Suprapubic skin (tissue), 4 donors: ENCODE results near the gene ABHD16A. TPM values are rescaled to one million over a fixed set of nuclear protein-coding genes. Genes with fewer than 3 reads are reported as not detected.

Experiments
- DNase-seq, 2 donors: peaks; one replicate each; pipeline ENCODE4 v3.0.0-alpha.2; 2019; ENCODE audit warnings: low spot score in 2 of 2
- H3K27ac ChIP-seq: fragments of 200-600 bp; sonication (generic); one replicate; pipeline ENCODE4 v1.5.1; 2019
- H3K27me3 ChIP-seq: fragments of 200-600 bp; sonication (generic); one replicate; pipeline ENCODE4 v1.5.1; 2019
- H3K36me3 ChIP-seq: fragments of 200-600 bp; sonication (generic); one replicate; pipeline ENCODE4 v1.5.1; 2019
- H3K4me1 ChIP-seq: fragments of 200-600 bp; sonication (generic); one replicate; pipeline ENCODE4 v1.5.1; 2019
- H3K4me3 ChIP-seq: fragments of 200-600 bp; sonication (generic); one replicate; pipeline ENCODE4 v1.5.1; 2019; ENCODE audit warnings: mild to moderate bottlenecking
- H3K9me3 ChIP-seq: fragments of 200-600 bp; sonication (generic); one replicate; pipeline ENCODE4 v1.5.1; 2019
- EP300 ChIP-seq: sonication (generic); formaldehyde crosslinking; IDR thresholded peaks from one replicate; pipeline ENCODE4 v1.6.1; 2017; ENCODE audit warnings: antibody characterized with exemption
- POLR2A ChIP-seq, 2 donors: fragments of 450-650 bp; IDR thresholded peaks; one replicate each; pipeline ENCODE4 v1.6.1; 2017; ENCODE audit warnings: antibody characterized with exemption in 2 of 2, mild to moderate bottlenecking in 2 of 2, moderate library complexity in 2 of 2
- POLR2AphosphoS5 ChIP-seq, 3 donors: sonication (generic); formaldehyde crosslinking; IDR thresholded peaks; one replicate each; pipeline ENCODE4 v1.6.1; 2017; ENCODE audit warnings: antibody characterized with exemption in 3 of 3
- WGBS: methylation state at CpG from one replicate; pipeline ENCODE4 v1.1.5; 2018; 5-methylcytosine and 5-hydroxymethylcytosine counted together
- total RNA-seq, 4 donors: library from RNA; depleted of rRNA; stranded (reverse); fragments of >200 nt; gene quantifications; one replicate each; pipeline ENCODE4 v1.1.0, GENCODE V29; 2016
- TF ChIP-seq, protein P1 (sequence below), 2 donors: fragments of 200-600 bp in 1 of 2; fragments of 450-650 bp in 1 of 2; sonication (generic) in 1 of 2; IDR thresholded peaks; one replicate each; pipeline ENCODE4 v1.5.1; 2016 to 2019; ENCODE audit warnings: antibody characterized with exemption in 2 of 2, mild to moderate bottlenecking in 1 of 2, moderate library complexity in 1 of 2

The ABHD16A gene
- total RNA-seq, 4 donors from 2014 or later: 49.4 to 68.2 (median 57.3) TPM

DNA sequence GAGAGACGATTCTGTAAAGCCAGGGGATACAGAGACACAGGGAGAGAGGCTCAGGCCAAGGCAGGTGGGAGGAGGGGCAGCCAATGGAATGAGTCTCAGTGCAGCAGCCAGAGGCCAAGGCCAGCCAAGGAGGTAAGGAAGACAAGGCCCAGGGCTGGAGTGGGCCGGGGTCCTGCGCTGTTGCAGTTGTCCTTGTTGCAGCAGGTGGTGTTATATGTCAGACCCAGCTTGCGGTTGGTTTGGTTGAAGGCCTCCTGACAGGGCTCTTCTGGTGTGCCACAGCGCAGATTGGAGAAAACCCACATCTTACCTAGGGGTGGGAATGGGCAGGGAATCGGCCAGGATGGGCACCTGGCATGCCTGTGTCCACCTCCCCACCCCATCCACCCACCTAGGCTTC, 15.9 kb upstream of the ABHD16A start:
- Histone ChIP-seq H3K27ac (peak overlapping the region; percentile 88), H3K9me3 (no peaks in the 10 kb centered on the region), H3K4me3 (peak overlapping the region; percentile 1), H3K4me1 (peaks cover 68% of the 10 kb centered on the region), H3K27me3 (no peaks in the 10 kb centered on the region), H3K36me3 (no peaks in the 10 kb centered on the region)
- no peak for DNase-seq
- no peak for TF ChIP-seq POLR2A (IDR thresholded peaks at IDR 0.05)
- TF ChIP-seq, protein P1, sequence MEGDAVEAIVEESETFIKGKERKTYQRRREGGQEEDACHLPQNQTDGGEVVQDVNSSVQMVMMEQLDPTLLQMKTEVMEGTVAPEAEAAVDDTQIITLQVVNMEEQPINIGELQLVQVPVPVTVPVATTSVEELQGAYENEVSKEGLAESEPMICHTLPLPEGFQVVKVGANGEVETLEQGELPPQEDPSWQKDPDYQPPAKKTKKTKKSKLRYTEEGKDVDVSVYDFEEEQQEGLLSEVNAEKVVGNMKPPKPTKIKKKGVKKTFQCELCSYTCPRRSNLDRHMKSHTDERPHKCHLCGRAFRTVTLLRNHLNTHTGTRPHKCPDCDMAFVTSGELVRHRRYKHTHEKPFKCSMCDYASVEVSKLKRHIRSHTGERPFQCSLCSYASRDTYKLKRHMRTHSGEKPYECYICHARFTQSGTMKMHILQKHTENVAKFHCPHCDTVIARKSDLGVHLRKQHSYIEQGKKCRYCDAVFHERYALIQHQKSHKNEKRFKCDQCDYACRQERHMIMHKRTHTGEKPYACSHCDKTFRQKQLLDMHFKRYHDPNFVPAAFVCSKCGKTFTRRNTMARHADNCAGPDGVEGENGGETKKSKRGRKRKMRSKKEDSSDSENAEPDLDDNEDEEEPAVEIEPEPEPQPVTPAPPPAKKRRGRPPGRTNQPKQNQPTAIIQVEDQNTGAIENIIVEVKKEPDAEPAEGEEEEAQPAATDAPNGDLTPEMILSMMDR (IDR thresholded peaks at IDR 0.05): no peak
- no peak for TF ChIP-seq EP300
- TF ChIP-seq POLR2AphosphoS5 (IDR thresholded peaks at IDR 0.05): no peak
- 68% methylated on average over 6 of the region's 6 CpGs for WGBS

DNA sequence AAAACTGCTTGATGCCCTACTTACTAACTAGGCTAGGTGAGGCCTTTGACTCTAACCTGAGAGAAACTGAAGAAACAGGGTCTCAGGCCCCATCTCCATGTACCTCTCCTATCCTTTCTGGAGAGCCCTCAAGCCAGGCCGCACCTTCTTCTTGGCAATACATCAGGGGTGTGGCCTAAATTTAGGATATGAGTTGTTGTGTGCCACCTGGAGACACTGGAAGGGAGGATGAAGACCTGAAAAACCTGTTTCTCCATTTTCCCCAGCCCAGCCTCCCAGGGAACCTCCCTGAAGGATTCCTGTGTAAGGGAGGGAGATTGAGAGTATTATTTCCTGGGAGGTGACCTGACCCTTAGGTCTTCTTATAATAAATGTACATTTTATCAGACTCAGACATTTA, 15.1 kb upstream of the ABHD16A start:
- Histone ChIP-seq H3K9me3 (no peaks in the 10 kb centered on the region), H3K27ac (peak overlapping the region; percentile 88), H3K4me1 (peaks cover 75% of the 10 kb centered on the region), H3K4me3 (no peak overlapping the region), H3K36me3 (no peaks in the 10 kb centered on the region), H3K27me3 (no peaks in the 10 kb centered on the region)
- no peak for DNase-seq
- 60% methylated on average over 1 of the region's 1 CpG for WGBS
- TF ChIP-seq POLR2AphosphoS5 (IDR thresholded peaks at IDR 0.05): no peak
- TF ChIP-seq EP300: no peak
- TF ChIP-seq, protein P1 (IDR thresholded peaks at IDR 0.05): no peak

DNA sequence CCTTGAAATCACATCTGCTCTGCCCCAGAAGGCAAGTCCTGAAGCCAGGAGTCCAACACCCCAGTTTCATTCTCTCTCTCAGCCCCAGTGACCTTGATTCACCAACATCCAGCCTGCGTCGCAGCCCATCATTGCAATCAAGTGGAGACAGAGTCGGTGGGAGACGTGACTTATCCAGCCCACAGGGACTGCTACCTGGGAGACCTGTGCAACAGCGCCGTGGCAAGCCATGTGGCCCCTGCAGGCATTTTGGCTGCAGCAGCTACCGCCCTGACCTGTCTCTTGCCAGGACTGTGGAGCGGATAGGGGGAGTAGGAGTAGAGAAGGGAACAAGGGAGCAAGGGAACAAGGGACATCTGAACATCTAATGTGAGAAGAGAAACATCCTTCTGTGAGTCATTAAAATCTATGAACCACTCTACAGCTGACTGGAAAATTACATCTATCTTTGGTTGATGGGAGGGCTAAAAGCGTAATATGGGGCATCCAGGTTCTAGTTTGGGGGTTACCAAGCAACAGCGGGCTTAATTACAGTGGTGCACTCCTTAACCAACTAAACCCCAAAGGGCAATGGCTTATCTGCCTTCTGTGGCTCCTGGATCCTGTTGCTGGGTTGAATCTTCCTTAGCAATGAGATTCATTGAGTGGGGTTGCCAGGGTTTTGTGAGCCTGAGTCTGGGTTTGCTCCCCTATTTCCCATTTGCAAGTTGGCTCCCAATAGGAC, 14.5 kb upstream of the ABHD16A start:
- Histone ChIP-seq H3K4me3 (no peak overlapping the region), H3K27ac (peak overlapping the region; percentile 88)

DNA sequence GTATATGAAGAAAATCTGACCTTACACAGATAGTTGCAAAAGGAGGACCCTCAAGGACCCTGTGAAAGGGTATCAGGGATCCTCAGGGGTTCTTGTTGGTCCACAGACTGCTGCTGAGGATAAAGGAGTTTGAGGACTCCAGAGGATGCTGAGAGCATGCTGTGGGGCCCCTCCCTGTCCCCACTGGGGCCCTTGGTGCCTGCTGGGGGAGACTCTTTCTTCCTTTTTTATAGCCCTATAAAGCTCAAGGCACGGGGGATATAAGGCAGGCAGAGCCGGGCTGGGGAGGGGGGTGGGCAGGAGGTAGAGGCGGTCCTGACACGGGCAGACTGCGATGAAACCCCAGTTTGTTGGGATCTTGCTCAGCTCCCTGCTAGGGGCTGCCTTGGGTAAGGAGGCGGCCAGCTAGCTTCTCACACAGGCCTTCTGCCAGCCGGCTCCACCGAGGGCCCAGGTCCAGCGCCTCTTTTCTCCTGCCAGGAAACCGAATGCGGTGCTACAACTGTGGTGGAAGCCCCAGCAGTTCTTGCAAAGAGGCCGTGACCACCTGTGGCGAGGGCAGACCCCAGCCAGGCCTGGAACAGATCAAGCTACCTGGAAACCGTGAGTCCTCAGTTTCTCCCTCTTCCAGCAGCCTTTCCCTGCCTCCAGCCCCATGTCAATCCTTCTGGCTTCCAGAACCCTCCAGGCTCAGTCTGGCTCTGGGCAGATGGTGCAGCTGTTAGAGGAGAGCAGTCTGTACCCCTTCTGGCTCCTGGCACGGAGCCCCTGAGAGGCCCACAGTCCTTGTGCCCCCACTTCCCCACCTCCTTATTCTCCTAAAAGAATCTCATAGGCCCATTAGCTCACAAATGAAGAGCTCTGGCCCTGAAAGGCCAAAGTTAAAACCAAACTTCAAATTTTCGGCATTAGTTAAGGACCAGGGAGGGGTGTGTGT, 12.2 kb upstream of the ABHD16A start, which contains the start of gene LY6G6D:
Gene LY6G6D, plus strand, starts transcription at position 327 of the 937 bp plus-strand sequence. Its CDS starts 8 bp downstream, at position 335.
- no peaks in the 10 kb centered on the region for H3K36me3 ChIP-seq
- no peak for DNase-seq
- peaks cover 89% of the 10 kb centered on the region for H3K4me1 ChIP-seq
- H3K9me3 ChIP-seq: no peaks in the 10 kb centered on the region
- WGBS: 48% methylated on average over 9 of the region's 16 CpGs
- no peak within 1 kb of the TSS for H3K4me3 ChIP-seq
- peak within 1 kb of the TSS; percentile 38 for H3K27ac ChIP-seq
- TF ChIP-seq EP300 (no peak), POLR2A (IDR thresholded peaks at IDR 0.05) (no peak), POLR2AphosphoS5 (IDR thresholded peaks at IDR 0.05) (no peak)
- TF ChIP-seq, protein P1 (IDR thresholded peaks at IDR 0.05): no peak
- H3K27me3 ChIP-seq: no peaks in the 10 kb centered on the region

More for the DNA sequence above, 14.5 kb upstream of the ABHD16A start:
- peaks cover 81% of the 10 kb centered on the region for H3K4me1 ChIP-seq
- no peak for DNase-seq
- 50% methylated on average over 10 of the region's 10 CpGs for WGBS
- TF ChIP-seq EP300: no peak
- no peak for TF ChIP-seq POLR2A (IDR thresholded peaks at IDR 0.05)
- TF ChIP-seq, protein P1 (IDR thresholded peaks at IDR 0.05): no peak
- no peak for TF ChIP-seq POLR2AphosphoS5 (IDR thresholded peaks at IDR 0.05)
- no peaks in the 10 kb centered on the region for H3K27me3 ChIP-seq
- H3K9me3 ChIP-seq: no peaks in the 10 kb centered on the region
- no peaks in the 10 kb centered on the region for H3K36me3 ChIP-seq
